Measurements from ENCODE around the gene CAP1. TPM values are rescaled to one million over a fixed set of nuclear protein-coding genes. Genes with fewer than 3 reads are reported as not detected.

The CAP1 gene
- total and polyA plus RNA-seq, 10 of the 15 experiments (the other 5 are each of a cell fraction or from before 2014, with no cell fraction given) = 360 to 500 (median 431) TPM

- TF ChIP-seq CHD2 (IDR thresholded peaks at IDR 0.05; ENCODE audit: borderline replicate concordance, low read depth, low read length) (no peak), ZSCAN29 (IDR thresholded peaks at IDR 0.05) (no peak)
Observed at GRCh38 chr1:40024671-40025070, 15.9 kb upstream of the CAP1 start (continued).

- ChIA-PET SMC1A (ENCODE audit: uncharacterized antibody, unreplicated experiment) (interaction anchor here (1.0 to 8.7 kb wide), 4 partner anchors 36 to 210 kb away, joined by 3 to 180 read pairs (median 48); no protein-coding TSS in a partner anchor), RAD21 (ENCODE audit: unreplicated experiment) (interaction anchor here (1.0 to 8.4 kb wide), 2 partner anchors 54 to 109 kb away, joined by 4 to 136 read pairs; no protein-coding TSS in a partner anchor), CTCF (interaction anchor here (8.7 to 9.5 kb wide), 2 partner anchors 53 to 106 kb away, joined by 185 to 311 read pairs; no protein-coding TSS in a partner anchor), POLR2A (interaction anchor here (0.6 to 0.7 kb wide), 2 partner anchors 11 to 24 kb away, joined by 3 read pairs; no protein-coding TSS in a partner anchor)
- intact Hi-C loops (cut with micrococcal nuclease; ENCODE audit: unreplicated experiment) (no loop called here), in situ Hi-C loops (cut with MboI) (no loop called here)
- H2AFZ ChIP-seq (ENCODE audit: control insufficient read depth, low read depth, low read length) = no peak overlapping the region
- H3K9me3 ChIP-seq (replicated peaks; ENCODE audit: control insufficient read depth, insufficient read depth, low read length) = peaks cover 8% of the 10 kb centered on the region
- H3K9ac ChIP-seq (ENCODE audit: control insufficient read depth, insufficient read depth, low read length) = no peak overlapping the region
- DNase-seq (ENCODE audit: low read depth, low spot score) (no peak), FAIRE-seq (no peak), ATAC-seq (no peak)
- no peak overlapping the region for H3K27ac ChIP-seq (ENCODE audit: control insufficient read depth, insufficient read depth)
- H3K4me1 ChIP-seq (ENCODE audit: control insufficient read depth, insufficient read depth, low read length) = no peaks in the 10 kb centered on the region
- no peaks in the 10 kb centered on the region for H4K20me1 ChIP-seq (ENCODE audit: control insufficient read depth, insufficient read depth)
- H3K79me2 ChIP-seq (ENCODE audit: control insufficient read depth, insufficient read depth, low read length) = no peaks in the 10 kb centered on the region
- no peaks in the 10 kb centered on the region for H3K36me3 ChIP-seq (ENCODE audit: control insufficient read depth in 2 of 2, insufficient read depth in 2 of 2, low read length in 1 of 2)
- no peak overlapping the region for H3K4me3 ChIP-seq
- no TSS peak for BruUV-seq (replicated peaks)
- no peaks in the 10 kb centered on the region for H3K27me3 ChIP-seq (replicated peaks in 1 of 2; ENCODE audit: control insufficient read depth in 2 of 2, insufficient read depth in 2 of 2, low read length in 1 of 2)
- no peak overlapping the region for H3K4me2 ChIP-seq (ENCODE audit: control insufficient read depth, insufficient read depth)
- TF ChIP-seq NR2F1 (conservative IDR thresholded peaks at IDR 0.05) (no peak), TCF7 (IDR thresholded peaks at IDR 0.05; ENCODE audit: borderline replicate concordance) (no peak), SUPT20H (IDR thresholded peaks at IDR 0.05; ENCODE audit: borderline replicate concordance, control insufficient read depth, low read depth, low read length) (no peak), TCF12 (IDR thresholded peaks at IDR 0.05; ENCODE audit: low read depth, low read length) (no peak), NR2C2 (IDR thresholded peaks at IDR 0.05; ENCODE audit: borderline replicate concordance, control insufficient read depth, insufficient read length, low read depth) (no peak), USF2 (IDR thresholded peaks at IDR 0.05; ENCODE audit: borderline replicate concordance, low read depth, low read length) (no peak), CBX5 (IDR thresholded peaks at IDR 0.05; ENCODE audit: low read depth) (no peak)
Observed at GRCh38 chr1:40027647-40028046, 12.9 kb upstream of the CAP1 start.
